Measurements from ENCODE around the gene TCF7L2.

GRCh38 chr10:113122947-113123346 lies 172.9 kb downstream of the TCF7L2 start:
- no peak for TF ChIP-seq CTCF (IDR thresholded peaks at IDR 0.05; ENCODE audit: insufficient read depth, low read length, poor library complexity, severe bottlenecking)
- no peak for TF ChIP-seq EZH2phosphoT487 (conservative IDR thresholded peaks at IDR 0.05; ENCODE audit: low read length)

All from SU-DHL-6 (cell line).